Endothelial cell of umbilical vein (primary cell): ENCODE data around the gene ICA1L. TPM values are rescaled to one million over a fixed set of nuclear protein-coding genes. Genes with fewer than 3 reads are reported as not detected.
A peak's percentile ranks its signal among the peaks of the same experiment; 100 is the strongest.
"Not testable (repeated sequence)": the region's sequence is repeated elsewhere in the genome, so short reads cannot be mapped to it uniquely, and the experiment has no call there.

Experiments used
- BruUV-seq: library from RNA; stranded (reverse); fragments of 400-500 nt; replicated peaks from 2 replicates; lab custom pipeline; 2021; lab: Mats Ljungman, UMichigan
- CTCF ChIA-PET: fragments of 300-600, 350-600 bp; sonication (Branson Sonifier 250); formaldehyde crosslinking; loops from one replicate; lab custom pipeline; 2021; ENCODE audit warnings: antibody characterized with exemption, inconsistent platforms; lab: Charles Lee
- POLR2A ChIA-PET: fragments of 300-600, 350-600 bp; sonication (Branson Sonifier 250); formaldehyde crosslinking; loops from one replicate; lab custom pipeline; 2021; ENCODE audit warnings: antibody characterized with exemption, inconsistent platforms; lab: Charles Lee
- DNase-seq: peaks from one replicate; pipeline ENCODE4 v3.0.0-alpha.2; 2011; ENCODE audit warnings: low read depth, low spot score
- FAIRE-seq: peaks from 2 replicates; lab custom pipeline; 2011; peaks lifted over from hg19 to GRCh38; lab: Jason Lieb, UNC
- H2AFZ ChIP-seq: 2 replicates; pipeline ENCODE4 v1.6.0; 2012; ENCODE audit warnings: low read depth, low read length, control low read depth, inconsistent platforms
- H3K27ac ChIP-seq: 2 replicates; pipeline ENCODE4 v1.5.1; 2011; ENCODE audit warnings: low read depth, mild to moderate bottlenecking, control low read depth, low read length, moderate library complexity; ENCODE audit not compliant: insufficient read depth
- H3K27me3 ChIP-seq, 2 experiments: 2 replicates each; pipeline versions ENCODE4 v1.6.0 to v1.6.1; 2011; ENCODE audit warnings: low read length in 2 of 2, mixed read lengths in 1 of 2; ENCODE audit not compliant: control insufficient read depth in 2 of 2, insufficient read depth in 2 of 2
- H3K36me3 ChIP-seq, 2 experiments: 2 replicates in 1 of 2; 3 replicates in 1 of 2; pipeline ENCODE4 v1.5.1; 2011; ENCODE audit warnings: low read length in 2 of 2, mild to moderate bottlenecking in 1 of 2, moderate library complexity in 1 of 2; ENCODE audit not compliant: control insufficient read depth in 2 of 2, insufficient read depth in 2 of 2; ENCODE audit errors: extremely low read depth in 1 of 2
- H3K4me1 ChIP-seq: 3 replicates; pipeline ENCODE4 v1.5.1; 2011; ENCODE audit warnings: mild to moderate bottlenecking, low read length; ENCODE audit not compliant: control insufficient read depth, insufficient read depth; ENCODE audit errors: extremely low read depth
- H3K4me2 ChIP-seq: 2 replicates; pipeline ENCODE4 v1.6.1; 2011; ENCODE audit warnings: low read length, control low read depth, mixed read lengths; ENCODE audit not compliant: insufficient read depth
- H3K4me3 ChIP-seq, 3 experiments: fragments of 200-600 bp in 1 of 3; sonication (generic), shearing (Covaris generic) in 1 of 3; replicated peaks in 1 of 3; 2 replicates each; pipeline ENCODE4 v1.5.1; 2011 to 2016; ENCODE audit warnings: control low read depth in 3 of 3, low read length in 3 of 3, mild to moderate bottlenecking in 2 of 3, inconsistent platforms in 1 of 3, low read depth in 1 of 3, moderate library complexity in 1 of 3; ENCODE audit not compliant: insufficient read depth in 1 of 3
- H3K79me2 ChIP-seq: 2 replicates; pipeline ENCODE4 v1.6.0; 2012; ENCODE audit warnings: low read length, inconsistent platforms; ENCODE audit not compliant: control insufficient read depth, insufficient read depth
- H3K9ac ChIP-seq: replicated peaks from 2 replicates; pipeline ENCODE3; 2011; ENCODE audit warnings: low read length, control low read depth; ENCODE audit not compliant: insufficient read depth; ENCODE audit errors: extremely low read depth
- H3K9me1 ChIP-seq: replicated peaks from 3 replicates; pipeline ENCODE4 v1.6.0; 2011; ENCODE audit warnings: mild to moderate bottlenecking, low read length; ENCODE audit not compliant: control insufficient read depth, insufficient read depth; ENCODE audit errors: extremely low read depth
- H3K9me3 ChIP-seq: replicated peaks from 2 replicates; pipeline ENCODE4 v1.5.1; 2012; ENCODE audit warnings: low read length, inconsistent platforms; ENCODE audit not compliant: control insufficient read depth, insufficient read depth
- H4K20me1 ChIP-seq: replicated peaks from 2 replicates; pipeline ENCODE3; 2011; ENCODE audit warnings: mild to moderate bottlenecking, low read length; ENCODE audit not compliant: control insufficient read depth, insufficient read depth; ENCODE audit errors: extremely low read depth
- FOS ChIP-seq: IDR thresholded peaks from 2 replicates; pipeline ENCODE4 v1.6.1; 2011; ENCODE audit warnings: mild to moderate bottlenecking, low read length, moderate library complexity, borderline replicate concordance; ENCODE audit not compliant: insufficient read depth
- dilution Hi-C: fragments of 300-500 bp; cut with MboI; formaldehyde crosslinking; loops from one replicate; pipeline ENCODE4 v1.15.0; 2019; ENCODE audit warnings: low sequenced_read_pairs; ENCODE audit not compliant: extremely low pct_ligation_motif_present
- intact Hi-C: fragments of 100-400 bp; cut with micrococcal nuclease; formaldehyde crosslinking; loops from one replicate; pipeline ENCODE4 v1.10.0; 2022
- polyA plus RNA-seq, 4 experiments: library from polyadenylated mRNA; depleted of rRNA in 3 of 4; stranded (reverse) in 3 of 4; unstranded in 1 of 4; fragments of >200 nt; gene quantifications; 2 replicates each; pipeline versions ENCODE4 v1.2.1 to v1.2.3, GENCODE V29; 2011 to 2012; ENCODE audit warnings: missing spikeins in 1 of 4
- total RNA-seq: library from RNA; stranded (reverse); gene quantifications from 2 replicates; pipeline ENCODE4 v1.2.3, GENCODE V29; 2021

Gene ICA1L
- total and polyA plus RNA-seq, 2 donors (not counting 3 experiments of a cell fraction or from before 2014, with no cell fraction given) = 1.6 to 3.7 TPM

- FAIRE-seq (no peak), DNase-seq (no peak)
- no peak overlapping the region for H2AFZ ChIP-seq
- no TSS peak for BruUV-seq
- no peak for TF ChIP-seq FOS
- H3K36me3 ChIP-seq = no peaks in the 10 kb centered on the region
- H3K79me2 ChIP-seq = no peaks in the 10 kb centered on the region
- H3K4me1 ChIP-seq = peaks cover 15% of the 10 kb centered on the region
- H3K27ac ChIP-seq = no peak overlapping the region
- CTCF ChIA-PET = interaction anchor here (1.2 kb wide), 1 partner anchor 16 kb away, joined by 3 read pairs; no protein-coding TSS in a partner anchor
- POLR2A ChIA-PET = no interaction called here
- intact Hi-C loops (loop anchor here (1.0 kb wide), 1 partner anchor 27 kb away; no protein-coding TSS in a partner anchor), dilution Hi-C loops (no loop called here)
- H3K27me3 ChIP-seq = no peaks in the 10 kb centered on the region
- H4K20me1 ChIP-seq = no peaks in the 10 kb centered on the region
- no peaks in the 10 kb centered on the region for H3K9me3 ChIP-seq
- no peak overlapping the region for H3K4me2 ChIP-seq
- H3K9me1 ChIP-seq = no peaks in the 10 kb centered on the region
- no peak overlapping the region for H3K9ac ChIP-seq
- no peak overlapping the region for H3K4me3 ChIP-seq
These were observed 62.8 kb downstream of the ICA1L start for GRCh38 chr2:202808754-202809153.

DNA sequence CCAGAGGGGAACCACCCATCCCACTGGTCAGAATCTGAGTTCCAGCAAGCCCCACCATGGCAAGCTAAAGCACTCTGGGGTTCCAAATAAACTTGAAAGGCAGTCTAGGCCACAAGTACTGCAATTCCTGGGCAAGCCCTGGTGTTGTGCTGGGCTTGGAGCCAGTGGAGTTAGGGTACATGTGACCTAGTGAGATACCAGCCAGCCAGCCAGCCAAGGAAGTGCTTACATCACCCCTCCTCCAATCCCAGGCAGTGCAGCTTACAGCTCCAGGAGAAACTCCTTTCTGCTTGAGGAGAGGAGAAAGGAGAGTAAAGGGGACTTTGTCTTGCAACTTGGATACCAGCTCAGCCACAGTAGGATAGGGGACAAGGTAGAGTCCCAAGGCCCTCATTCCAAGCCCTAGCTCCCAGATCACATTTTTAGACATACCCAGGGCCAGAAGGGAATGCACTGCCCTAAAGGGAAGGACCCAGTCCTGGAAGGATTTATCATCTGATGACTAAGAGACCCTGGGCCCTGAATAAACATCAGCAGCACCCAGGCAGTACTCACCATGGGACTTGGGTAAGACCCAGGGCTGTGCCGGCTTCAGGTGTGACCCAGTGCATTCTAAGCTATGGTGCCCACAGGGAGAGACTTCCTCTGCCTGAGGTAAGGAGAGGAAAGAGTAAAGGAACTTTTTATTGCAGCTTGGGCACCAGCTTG, 64.0 kb downstream of the ICA1L start:
- CTCF ChIA-PET = interaction anchor here (0.9 to 1.2 kb wide), 4 partner anchors 10 to 216 kb away, joined by 3 to 4 read pairs (median 3); no protein-coding TSS in a partner anchor
- H3K9ac ChIP-seq, H3K4me3 ChIP-seq, H3K9me3 ChIP-seq, dilution Hi-C loops, H4K20me1 ChIP-seq, H3K79me2 ChIP-seq, H3K27me3 ChIP-seq, H3K27ac ChIP-seq, H3K4me2 ChIP-seq, H3K9me1 ChIP-seq, H3K36me3 ChIP-seq, BruUV-seq: not testable (repeated sequence)
- peak overlapping the region; percentile 8 for H2AFZ ChIP-seq
- DNase-seq (peak; percentile 92), FAIRE-seq (peak; percentile 89)
- POLR2A ChIA-PET = interaction anchor here (0.6 kb wide), 1 partner anchor 14 kb away, joined by 3 read pairs; no protein-coding TSS in a partner anchor
- intact Hi-C loops = loop anchor here (1.0 kb wide), 1 partner anchor 26 kb away; no protein-coding TSS in a partner anchor
- H3K4me1 ChIP-seq = peaks cover 15% of the 10 kb centered on the region

GRCh38 chr2:202805911-202806310, 65.7 kb downstream of the ICA1L start:
- Histone ChIP-seq H3K4me1 (peaks cover 15% of the 10 kb centered on the region), H3K4me2 (peak overlapping the region; percentile 1)
- POLR2A ChIA-PET, H3K79me2 ChIP-seq, H3K27ac ChIP-seq, H3K9ac ChIP-seq, H3K27me3 ChIP-seq, H3K9me3 ChIP-seq, H2AFZ ChIP-seq, BruUV-seq, H3K36me3 ChIP-seq, H4K20me1 ChIP-seq, H3K9me1 ChIP-seq, dilution Hi-C loops, H3K4me3 ChIP-seq, intact Hi-C loops: not testable (repeated sequence)
- peak; percentile 78 for FAIRE-seq
- DNase-seq = peak; percentile 71
- CTCF ChIA-PET = interaction anchor here (0.9 to 1.0 kb wide), 2 partner anchors 19 to 217 kb away, joined by 3 to 4 read pairs; no protein-coding TSS in a partner anchor
